HEK293 (cell line): ENCODE measurements around the gene SORD.

Source experiments
- CTCF ChIA-PET: fragments of 350-600 bp; formaldehyde crosslinking; extraction: SDS; loops from one replicate; lab custom pipeline; 2021; ENCODE audit warnings: antibody characterized with exemption; lab: Yijun Ruan, JAX
- POLR2A ChIA-PET: fragments of 300-600 bp; formaldehyde crosslinking; extraction: SDS; loops from one replicate; lab custom pipeline; 2020; ENCODE audit warnings: antibody characterized with exemption, inconsistent platforms; lab: Yijun Ruan, JAX
- H3K27ac ChIP-seq: fragments of 200-500 bp; sonication (Bioruptor generic); 2 replicates; pipeline ENCODE4 v1.5.1; 2014; ENCODE audit warnings: low read depth, low read length, control low read depth, inconsistent platforms; ENCODE audit errors: extremely low read depth
- H3K36me3 ChIP-seq, 2 experiments: fragments of 200-500 bp in 1 of 2; sonication (Bioruptor generic) in 1 of 2; 1 replicate in 1 of 2; 2 replicates in 1 of 2; pipeline ENCODE4 v1.5.1; 2014 to 2017; ENCODE audit warnings: inconsistent platforms in 2 of 2, low read length in 2 of 2; ENCODE audit not compliant: control insufficient read depth in 2 of 2, insufficient read depth in 1 of 2
- H3K4me1 ChIP-seq: fragments of 200-500 bp; sonication (Bioruptor generic); 2 replicates; pipeline ENCODE4 v1.5.1; 2014; ENCODE audit warnings: mild to moderate bottlenecking, low read length, inconsistent platforms; ENCODE audit not compliant: control insufficient read depth, insufficient read depth
- H3K4me3 ChIP-seq: 2 replicates; pipeline ENCODE4 v1.5.1; 2011; ENCODE audit warnings: low read depth, mild to moderate bottlenecking, control low read depth, low read length, moderate library complexity
- H3K9me3 ChIP-seq: fragments of 200-500 bp; sonication (Bioruptor generic); 2 replicates; pipeline ENCODE4 v1.5.1; 2014; ENCODE audit warnings: low read depth, low read length, inconsistent platforms; ENCODE audit not compliant: control insufficient read depth, insufficient read depth
- OSR2 ChIP-seq: fragments of 450-650 bp; formaldehyde crosslinking; IDR thresholded peaks from 2 replicates; pipeline ENCODE4 v1.5.1; 2016; ENCODE audit warnings: missing biosample characterization, missing genetic modification characterization
- PRDM1 ChIP-seq: fragments of 450-650 bp; formaldehyde crosslinking; IDR thresholded peaks from 2 replicates; pipeline ENCODE4; 2016; ENCODE audit warnings: missing biosample characterization, missing genetic modification characterization
- RBAK ChIP-seq: fragments of 450-650 bp; formaldehyde crosslinking; IDR thresholded peaks from 2 replicates; pipeline ENCODE4 v1.5.1; 2016; ENCODE audit warnings: missing biosample characterization, missing genetic modification characterization
- SCRT1 ChIP-seq: fragments of 450-650 bp; formaldehyde crosslinking; IDR thresholded peaks from 2 replicates; pipeline ENCODE4 v1.5.1; 2016; ENCODE audit warnings: missing biosample characterization, missing genetic modification characterization, borderline replicate concordance
- SCRT2 ChIP-seq: fragments of 450-650 bp; formaldehyde crosslinking; IDR thresholded peaks from 2 replicates; pipeline ENCODE4 v1.5.1; 2016; ENCODE audit warnings: missing biosample characterization, missing genetic modification characterization
- ZFP3 ChIP-seq: fragments of 450-650 bp; formaldehyde crosslinking; IDR thresholded peaks from 2 replicates; pipeline ENCODE4 v1.5.1; 2016; ENCODE audit warnings: low read depth, missing biosample characterization, missing genetic modification characterization
- ZNF132 ChIP-seq: fragments of 450-650 bp; formaldehyde crosslinking; IDR thresholded peaks from 2 replicates; pipeline ENCODE4 v1.5.1; 2017; ENCODE audit warnings: missing biosample characterization, missing genetic modification characterization, borderline replicate concordance
- ZNF133 ChIP-seq: fragments of 450-650 bp; formaldehyde crosslinking; IDR thresholded peaks from 2 replicates; pipeline ENCODE4 v1.5.1; 2016; ENCODE audit warnings: missing biosample characterization, missing genetic modification characterization
- ZNF221 ChIP-seq: fragments of 450-650 bp; formaldehyde crosslinking; IDR thresholded peaks from 2 replicates; pipeline ENCODE4 v1.5.1; 2017; ENCODE audit warnings: missing biosample characterization, missing genetic modification characterization, borderline replicate concordance
- ZNF223 ChIP-seq: fragments of 450-650 bp; formaldehyde crosslinking; IDR thresholded peaks from 2 replicates; pipeline ENCODE4 v1.5.1; 2016; ENCODE audit warnings: missing biosample characterization, missing genetic modification characterization
- ZNF24 ChIP-seq: fragments of 450-650 bp; formaldehyde crosslinking; IDR thresholded peaks from 2 replicates; pipeline ENCODE4 v1.5.1; 2016; ENCODE audit warnings: missing biosample characterization, missing genetic modification characterization
- ZNF335 ChIP-seq: fragments of 450-650 bp; formaldehyde crosslinking; conservative IDR thresholded peaks from 2 replicates; pipeline ENCODE4 v1.5.1; 2016; ENCODE audit warnings: missing biosample characterization, missing genetic modification characterization
- ZNF354C ChIP-seq: fragments of 450-650 bp; formaldehyde crosslinking; IDR thresholded peaks from 2 replicates; pipeline ENCODE4 v1.5.1; 2016; ENCODE audit warnings: missing biosample characterization, missing genetic modification characterization, low read depth, borderline replicate concordance
- ZNF473 ChIP-seq: fragments of 450-650 bp; formaldehyde crosslinking; IDR thresholded peaks from 2 replicates; pipeline ENCODE4 v1.5.1; 2017; ENCODE audit warnings: missing biosample characterization, missing genetic modification characterization
- ZNF621 ChIP-seq: fragments of 450-650 bp; formaldehyde crosslinking; IDR thresholded peaks from 2 replicates; pipeline ENCODE4 v1.5.1; 2017; ENCODE audit warnings: missing biosample characterization, missing genetic modification characterization
- ZNF654 ChIP-seq: fragments of 450-650 bp; formaldehyde crosslinking; IDR thresholded peaks from 2 replicates; pipeline ENCODE4 v1.5.1; 2016; ENCODE audit warnings: low read depth, missing biosample characterization, missing genetic modification characterization
- ZNF747 ChIP-seq: fragments of 450-650 bp; formaldehyde crosslinking; IDR thresholded peaks from 2 replicates; pipeline ENCODE4 v1.5.1; 2016; ENCODE audit warnings: missing biosample characterization, missing genetic modification characterization
- ZNF776 ChIP-seq: fragments of 450-650 bp; formaldehyde crosslinking; IDR thresholded peaks from 2 replicates; pipeline ENCODE4 v1.5.0; 2017; ENCODE audit warnings: missing biosample characterization, missing genetic modification characterization, borderline replicate concordance
- TF ChIP-seq, protein P1 (sequence below): fragments of 450-650 bp; formaldehyde crosslinking; IDR thresholded peaks from 2 replicates; pipeline ENCODE4 v1.5.1; 2016; ENCODE audit warnings: missing biosample characterization, missing genetic modification characterization
- TF ChIP-seq, protein P2 (sequence below): fragments of 450-650 bp; formaldehyde crosslinking; IDR thresholded peaks from 2 replicates; pipeline ENCODE4 v1.5.1; 2017; ENCODE audit warnings: missing biosample characterization, missing genetic modification characterization
- TF ChIP-seq, protein P3 (sequence below): fragments of 450-650 bp; formaldehyde crosslinking; IDR thresholded peaks from 2 replicates; pipeline ENCODE4 v1.5.1; 2016; ENCODE audit warnings: missing biosample characterization, missing genetic modification characterization

Gene SORD

DNA sequence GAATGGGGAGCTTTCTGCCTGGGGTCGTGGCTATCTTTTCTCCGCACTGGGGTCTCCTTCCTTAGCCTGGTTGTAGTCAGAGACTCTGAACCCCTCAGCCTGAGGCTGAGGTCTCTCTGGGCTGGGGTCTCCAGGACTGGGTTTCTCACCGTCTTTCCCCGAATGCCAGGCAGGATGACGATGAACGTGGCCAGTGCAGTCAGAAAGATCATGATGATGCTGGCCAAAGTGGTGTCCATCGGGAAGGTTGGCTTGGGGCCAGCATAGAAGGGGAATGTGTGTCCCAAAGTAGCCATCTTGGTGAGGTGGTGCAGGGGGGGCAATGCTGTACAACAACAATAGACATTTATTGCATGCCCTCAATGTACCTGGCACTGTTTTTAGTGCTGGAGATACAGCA lies 99.7 kb downstream of the SORD start:
- ChIA-PET POLR2A (no interaction called here), CTCF (no interaction called here)
- H3K36me3 ChIP-seq = no peaks in the 10 kb centered on the region
- H3K4me3 ChIP-seq = no peak overlapping the region
- H3K4me1 ChIP-seq = no peaks in the 10 kb centered on the region
- TF ChIP-seq, protein P1, sequence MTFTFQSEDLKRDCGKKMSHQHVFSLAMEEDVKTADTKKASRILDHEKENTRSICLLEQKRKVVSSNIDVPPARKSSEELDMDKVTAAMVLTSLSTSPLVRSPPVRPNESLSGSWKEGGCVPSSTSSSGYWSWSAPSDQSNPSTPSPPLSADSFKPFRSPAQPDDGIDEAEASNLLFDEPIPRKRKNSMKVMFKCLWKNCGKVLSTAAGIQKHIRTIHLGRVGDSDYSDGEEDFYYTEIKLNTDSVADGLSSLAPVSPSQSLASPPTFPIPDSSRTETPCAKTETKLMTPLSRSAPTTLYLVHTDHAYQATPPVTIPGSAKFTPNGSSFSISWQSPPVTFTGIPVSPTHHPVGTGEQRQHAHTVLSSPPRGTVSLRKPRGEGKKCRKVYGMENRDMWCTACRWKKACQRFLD (tag by site-specific recombination) = no peak
- TF ChIP-seq ZNF354C (tag by site-specific recombination) (no peak), ZNF473 (tag by site-specific recombination) (no peak), ZNF24 (no peak), ZNF747 (tag by site-specific recombination) (no peak), ZNF621 (tag by site-specific recombination) (no peak), ZNF223 (tag by site-specific recombination) (no peak), ZNF132 (tag by site-specific recombination) (no peak), ZNF776 (tag by site-specific recombination) (no peak), ZFP3 (tag by site-specific recombination) (no peak), RBAK (tag by site-specific recombination) (no peak), PRDM1 (tag by site-specific recombination) (no peak)
- H3K9me3 ChIP-seq = no peaks in the 10 kb centered on the region
- no peak overlapping the region for H3K27ac ChIP-seq

DNA sequence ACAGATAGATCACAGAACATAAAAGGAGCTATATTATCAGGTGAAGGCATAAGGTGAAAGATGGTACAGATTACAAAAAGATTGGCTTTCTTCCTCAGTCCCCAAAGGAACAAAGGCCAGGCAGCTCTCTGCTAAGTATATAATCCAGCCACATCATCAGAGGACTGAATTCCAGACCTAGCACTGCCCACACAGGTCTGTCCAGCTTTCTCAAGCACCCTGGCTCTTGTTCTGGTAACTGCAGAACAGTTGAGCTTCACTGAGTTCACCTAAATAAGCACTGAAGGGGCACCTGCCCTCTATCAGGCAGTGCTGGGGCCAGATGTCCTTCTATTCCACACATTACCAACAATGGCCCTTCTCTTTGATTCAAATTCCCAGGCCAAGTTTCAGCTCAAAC lies 100.4 kb downstream of the SORD start:
- Histone ChIP-seq H3K9me3 (no peaks in the 10 kb centered on the region), H3K36me3 (no peaks in the 10 kb centered on the region), H3K27ac (no peak overlapping the region), H3K4me1 (no peaks in the 10 kb centered on the region), H3K4me3 (no peak overlapping the region)
- ChIA-PET POLR2A (no interaction called here), CTCF (interaction anchor here (0.9 kb wide), 1 partner anchor 10 kb away, joined by 4 read pairs; no protein-coding TSS in a partner anchor)
- TF ChIP-seq ZNF473 (tag by site-specific recombination) = no peak
- TF ChIP-seq, protein P2, sequence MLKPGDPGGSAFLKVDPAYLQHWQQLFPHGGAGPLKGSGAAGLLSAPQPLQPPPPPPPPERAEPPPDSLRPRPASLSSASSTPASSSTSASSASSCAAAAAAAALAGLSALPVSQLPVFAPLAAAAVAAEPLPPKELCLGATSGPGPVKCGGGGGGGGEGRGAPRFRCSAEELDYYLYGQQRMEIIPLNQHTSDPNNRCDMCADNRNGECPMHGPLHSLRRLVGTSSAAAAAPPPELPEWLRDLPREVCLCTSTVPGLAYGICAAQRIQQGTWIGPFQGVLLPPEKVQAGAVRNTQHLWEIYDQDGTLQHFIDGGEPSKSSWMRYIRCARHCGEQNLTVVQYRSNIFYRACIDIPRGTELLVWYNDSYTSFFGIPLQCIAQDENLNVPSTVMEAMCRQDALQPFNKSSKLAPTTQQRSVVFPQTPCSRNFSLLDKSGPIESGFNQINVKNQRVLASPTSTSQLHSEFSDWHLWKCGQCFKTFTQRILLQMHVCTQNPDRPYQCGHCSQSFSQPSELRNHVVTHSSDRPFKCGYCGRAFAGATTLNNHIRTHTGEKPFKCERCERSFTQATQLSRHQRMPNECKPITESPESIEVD (tag by site-specific recombination) = no peak
- no peak for TF ChIP-seq ZNF335
- TF ChIP-seq, protein P3, sequence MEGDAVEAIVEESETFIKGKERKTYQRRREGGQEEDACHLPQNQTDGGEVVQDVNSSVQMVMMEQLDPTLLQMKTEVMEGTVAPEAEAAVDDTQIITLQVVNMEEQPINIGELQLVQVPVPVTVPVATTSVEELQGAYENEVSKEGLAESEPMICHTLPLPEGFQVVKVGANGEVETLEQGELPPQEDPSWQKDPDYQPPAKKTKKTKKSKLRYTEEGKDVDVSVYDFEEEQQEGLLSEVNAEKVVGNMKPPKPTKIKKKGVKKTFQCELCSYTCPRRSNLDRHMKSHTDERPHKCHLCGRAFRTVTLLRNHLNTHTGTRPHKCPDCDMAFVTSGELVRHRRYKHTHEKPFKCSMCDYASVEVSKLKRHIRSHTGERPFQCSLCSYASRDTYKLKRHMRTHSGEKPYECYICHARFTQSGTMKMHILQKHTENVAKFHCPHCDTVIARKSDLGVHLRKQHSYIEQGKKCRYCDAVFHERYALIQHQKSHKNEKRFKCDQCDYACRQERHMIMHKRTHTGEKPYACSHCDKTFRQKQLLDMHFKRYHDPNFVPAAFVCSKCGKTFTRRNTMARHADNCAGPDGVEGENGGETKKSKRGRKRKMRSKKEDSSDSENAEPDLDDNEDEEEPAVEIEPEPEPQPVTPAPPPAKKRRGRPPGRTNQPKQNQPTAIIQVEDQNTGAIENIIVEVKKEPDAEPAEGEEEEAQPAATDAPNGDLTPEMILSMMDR (tag by site-specific recombination) = no peak
- TF ChIP-seq ZNF133 (tag by site-specific recombination) = no peak

DNA sequence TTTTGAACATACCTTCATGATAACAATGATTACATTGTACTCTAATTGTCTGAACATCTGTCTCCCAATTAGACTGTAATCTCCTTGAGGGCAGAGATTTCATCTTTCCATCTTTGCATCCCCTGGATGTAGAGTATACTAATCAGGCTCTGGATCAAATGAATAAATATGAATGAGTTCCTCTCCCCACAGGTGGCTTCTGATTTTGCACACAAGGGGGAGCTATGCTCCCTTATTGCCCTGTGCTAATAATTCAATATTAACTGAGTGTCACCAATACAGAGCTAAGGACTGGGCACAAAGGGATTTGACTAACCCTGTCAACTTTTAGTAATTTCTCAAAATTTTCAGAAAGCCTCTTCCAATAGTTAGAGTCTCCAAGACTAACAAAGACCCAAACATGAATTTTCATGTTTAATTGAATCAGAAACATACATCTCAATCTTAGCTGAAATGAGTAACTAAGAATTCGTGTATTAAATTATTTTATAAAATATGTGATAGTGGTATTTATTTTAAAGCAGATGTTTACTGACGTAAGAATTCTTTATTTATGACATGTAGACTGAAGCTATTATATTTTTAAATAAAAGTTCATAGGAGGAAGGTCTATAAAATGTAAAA lies 103.7 kb downstream of the SORD start:
- POLR2A ChIA-PET = no interaction called here
- TF ChIP-seq ZNF654 (peak; percentile 43), SCRT1 (peak; percentile 34; the same call in 1 of the 2 replicates), SCRT2 (tag by site-specific recombination) (peak; percentile 43), ZNF221 (tag by site-specific recombination) (no peak), OSR2 (tag by site-specific recombination) (no peak)
- CTCF ChIA-PET = interaction anchor here (0.5 to 2.5 kb wide), 19 partner anchors 8 to 681 kb away, joined by 3 to 14 read pairs (median 3); partner anchors contain the start of gene DUOXA2
- H3K36me3 ChIP-seq = no peaks in the 10 kb centered on the region
- H3K9me3 ChIP-seq = no peaks in the 10 kb centered on the region
- H3K4me3 ChIP-seq = no peak overlapping the region
- H3K4me1 ChIP-seq = no peaks in the 10 kb centered on the region
- no peak overlapping the region for H3K27ac ChIP-seq
